HK-2 (cell line): ENCODE measurements around the gene ANP32A.

Experiments used
- DNase-seq: peaks from one replicate; pipeline ENCODE4 v3.0.0-alpha.2; 2018; ENCODE audit not compliant: unreplicated experiment

Gene ANP32A

DNA sequence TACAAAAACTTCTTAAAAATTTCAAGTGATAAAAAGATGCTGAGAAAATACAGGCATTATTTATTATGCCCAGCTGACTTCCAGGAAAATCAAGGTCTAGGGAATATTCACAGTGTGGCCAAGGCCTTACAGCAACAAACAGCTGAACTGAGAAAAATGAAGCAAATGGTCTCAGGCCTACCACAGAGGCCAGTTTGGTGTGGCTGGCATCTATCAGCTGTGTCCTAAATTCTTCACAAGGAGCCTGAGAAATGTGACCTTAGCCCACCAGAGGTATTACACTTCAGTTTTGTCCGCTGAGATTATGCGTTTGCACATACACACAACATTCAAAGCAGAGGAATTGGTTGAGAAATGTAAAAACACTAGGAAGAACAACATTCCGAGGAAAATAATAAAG lies 77.4 kb downstream of the ANP32A start:
- no peak for DNase-seq

GRCh38 chr15:68739390-68740080 lies 81.2 kb downstream of the ANP32A start:
- DNase-seq, result no peak

GRCh38 chr15:68735610-68736009 lies 85.1 kb downstream of the ANP32A start:
- DNase-seq, result no peak

GRCh38 chr15:68734881-68735280 lies 85.8 kb downstream of the ANP32A start:
- DNase-seq, result no peak

DNA sequence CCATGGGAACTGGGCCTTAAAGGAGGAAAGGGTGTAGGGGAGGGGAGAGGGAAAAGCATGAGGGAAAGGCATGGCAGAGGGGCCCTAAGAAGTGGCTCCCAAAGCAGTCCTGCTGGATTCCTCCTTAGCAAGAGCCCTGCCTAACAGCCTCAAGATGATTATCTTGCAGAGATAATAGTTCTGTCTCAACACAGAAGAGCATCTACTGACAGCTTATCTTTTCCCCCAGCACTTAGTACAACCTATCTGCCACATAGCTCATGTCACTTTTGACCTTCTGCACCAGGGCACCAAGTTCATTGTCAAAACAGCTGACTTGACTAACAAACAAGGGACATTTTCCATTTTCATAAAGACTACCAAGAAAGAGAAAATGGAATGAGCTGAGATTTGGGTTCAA lies 86.3 kb downstream of the ANP32A start:
- DNase-seq, result no peak

DNA sequence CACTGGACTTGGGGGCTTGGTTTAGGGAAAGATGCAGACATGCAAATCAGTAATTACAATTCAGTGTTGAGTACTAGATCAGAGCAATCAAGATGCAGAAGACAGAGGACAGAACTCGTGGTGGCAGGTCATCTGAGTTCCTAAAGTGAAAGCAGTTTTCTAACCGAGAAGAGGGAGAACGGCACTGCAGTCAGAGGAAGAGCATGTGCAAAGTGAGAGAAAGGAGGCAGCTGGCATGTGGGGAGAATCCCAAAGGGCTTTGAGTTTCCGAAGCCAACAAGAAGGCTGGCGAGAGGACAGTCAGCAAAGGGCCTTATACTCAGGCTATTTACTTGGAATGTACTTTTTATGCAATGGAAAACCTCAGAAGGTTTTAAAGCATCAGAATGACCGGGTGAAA lies 87.0 kb downstream of the ANP32A start:
- no peak for DNase-seq

DNA sequence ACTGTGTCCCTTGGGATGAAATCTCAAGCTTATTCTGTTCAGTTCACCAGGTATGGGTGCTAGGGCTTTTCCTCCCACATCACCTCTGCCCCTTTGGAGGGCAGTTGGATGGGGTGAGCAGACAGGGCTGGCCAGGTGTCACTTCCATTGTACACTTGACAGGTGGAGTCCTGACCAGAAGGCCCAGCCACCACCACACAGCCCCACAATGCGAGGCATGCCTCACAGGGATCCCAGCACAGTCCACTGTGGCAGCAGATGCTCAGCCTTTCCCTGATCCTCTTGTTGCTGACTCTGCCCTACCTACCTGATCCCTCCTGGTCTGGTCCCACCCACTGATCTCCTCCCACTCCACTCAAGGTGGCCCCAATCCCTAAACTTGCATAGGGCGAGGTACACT lies 88.2 kb downstream of the ANP32A start:
- no peak for DNase-seq

GRCh38 chr15:68730976-68731897 lies 89.5 kb downstream of the ANP32A start:
- DNase-seq, result no peak

DNA sequence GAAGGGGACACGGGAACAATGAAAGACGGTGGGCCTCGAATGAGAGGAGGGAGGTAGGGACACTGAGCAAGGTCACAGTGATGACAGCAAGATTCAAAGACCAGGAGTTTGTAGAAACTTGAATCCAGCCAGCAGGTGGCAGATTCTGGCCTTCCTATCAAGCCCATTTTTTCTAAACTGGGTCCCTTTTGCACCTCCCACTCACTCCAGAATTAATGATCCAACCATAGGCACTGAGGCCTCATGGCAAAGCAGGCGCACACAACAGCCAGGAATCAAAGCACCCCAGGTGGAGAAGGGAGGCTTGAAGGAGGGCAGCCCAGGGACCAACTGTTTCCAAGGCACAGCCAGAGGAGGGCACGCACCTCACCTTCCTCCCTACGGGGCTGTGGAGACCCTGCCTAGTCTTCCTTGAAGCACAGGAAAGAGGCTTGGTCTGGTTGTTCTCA lies 90.2 kb downstream of the ANP32A start:
- DNase-seq, result peak; percentile 5

GRCh38 chr15:68729789-68730411 lies 90.8 kb downstream of the ANP32A start:
- peak; percentile 44 for DNase-seq
